ENCODE data around the gene KLHL5. TPM values are rescaled to one million over a fixed set of nuclear protein-coding genes. Genes with fewer than 3 reads are reported as not detected.
"Not testable (repeated sequence)": the region's sequence is repeated elsewhere in the genome, so short reads cannot be mapped to it uniquely, and the experiment has no call there.

The KLHL5 gene
- total RNA-seq, 4 donors from 2014 or later: 5.1 to 13.2 (median 8.3) TPM

GRCh38 chr4:39024311-39024865, 37.6 kb upstream of the KLHL5 start:
- Histone ChIP-seq H3K4me3 (no peak overlapping the region), H3K4me1 (no peaks in the 10 kb centered on the region), H3K36me3 (no peaks in the 10 kb centered on the region), H3K27ac (no peak overlapping the region), H3K9me3 (no peaks in the 10 kb centered on the region), H3K27me3 (no peaks in the 10 kb centered on the region)
- no peak for TF ChIP-seq POLR2A (IDR thresholded peaks at IDR 0.05)
- TF ChIP-seq POLR2AphosphoS5 (IDR thresholded peaks at IDR 0.05): no peak
- DNase-seq (ENCODE audit: low spot score in 2 of 2): no peak
- WGBS: 94% methylated on average over 3 of the region's 3 CpGs

GRCh38 chr4:39025552-39026085, 36.4 kb upstream of the KLHL5 start:
- TF ChIP-seq POLR2A (IDR thresholded peaks at IDR 0.05) (no peak), CTCF (IDR thresholded peaks at IDR 0.05) (no peak), POLR2AphosphoS5 (IDR thresholded peaks at IDR 0.05) (no peak), EP300 (IDR thresholded peaks at IDR 0.05) (no peak)
- Histone ChIP-seq H3K4me3 (no peak overlapping the region), H3K4me1 (no peaks in the 10 kb centered on the region), H3K27me3 (no peaks in the 10 kb centered on the region), H3K36me3 (no peaks in the 10 kb centered on the region), H3K27ac (no peak overlapping the region), H3K9me3 (no peaks in the 10 kb centered on the region)
- WGBS: 68% methylated on average over 4 of the region's 4 CpGs
- no peak for DNase-seq (ENCODE audit: low spot score in 2 of 2)

GRCh38 chr4:39026096-39026495, 35.9 kb upstream of the KLHL5 start:
- no peak for TF ChIP-seq POLR2A (IDR thresholded peaks at IDR 0.05)
- no peak for TF ChIP-seq EP300 (IDR thresholded peaks at IDR 0.05)
- TF ChIP-seq CTCF (IDR thresholded peaks at IDR 0.05): no peak
- TF ChIP-seq POLR2AphosphoS5 (IDR thresholded peaks at IDR 0.05): no peak
- Histone ChIP-seq H3K36me3 (no peaks in the 10 kb centered on the region), H3K4me3 (no peak overlapping the region), H3K27ac (no peak overlapping the region), H3K4me1 (no peaks in the 10 kb centered on the region), H3K9me3 (no peaks in the 10 kb centered on the region), H3K27me3 (no peaks in the 10 kb centered on the region)
- DNase-seq (ENCODE audit: low spot score in 2 of 2): no peak

- no peaks in the 10 kb centered on the region for H3K36me3 ChIP-seq
- H3K4me1 ChIP-seq: no peaks in the 10 kb centered on the region
- H3K4me3 ChIP-seq: no peak overlapping the region
- no peaks in the 10 kb centered on the region for H3K27me3 ChIP-seq
- no peak overlapping the region for H3K27ac ChIP-seq
- DNase-seq (ENCODE audit: low spot score in 2 of 2): no peak
- no peaks in the 10 kb centered on the region for H3K9me3 ChIP-seq
- no peak for TF ChIP-seq CTCF (IDR thresholded peaks at IDR 0.05)
- no peak for TF ChIP-seq POLR2A (IDR thresholded peaks at IDR 0.05)
- TF ChIP-seq POLR2AphosphoS5 (IDR thresholded peaks at IDR 0.05): no peak
- no peak for TF ChIP-seq EP300 (IDR thresholded peaks at IDR 0.05)
These were observed 32.0 kb upstream of the KLHL5 start for GRCh38 chr4:39029752-39030694.

- Histone ChIP-seq H3K27ac (no peak overlapping the region), H3K9me3 (no peaks in the 10 kb centered on the region), H3K27me3 (no peaks in the 10 kb centered on the region), H3K4me1 (no peaks in the 10 kb centered on the region), H3K4me3 (no peak overlapping the region), H3K36me3 (no peaks in the 10 kb centered on the region)
- TF ChIP-seq POLR2AphosphoS5 (IDR thresholded peaks at IDR 0.05) (no peak), CTCF (IDR thresholded peaks at IDR 0.05) (no peak), POLR2A (IDR thresholded peaks at IDR 0.05) (no peak), EP300 (IDR thresholded peaks at IDR 0.05) (no peak)
- no peak for DNase-seq (ENCODE audit: low spot score in 2 of 2)
- 85% methylated on average over 3 of the region's 3 CpGs for WGBS
These were observed 31.3 kb upstream of the KLHL5 start for GRCh38 chr4:39030725-39031124.

- not testable (repeated sequence) for H3K27ac ChIP-seq; H3K9me3 ChIP-seq; H3K4me3 ChIP-seq; H3K4me1 ChIP-seq; H3K36me3 ChIP-seq; H3K27me3 ChIP-seq; DNase-seq (ENCODE audit: low spot score in 2 of 2)
- 84% methylated on average over 6 of the region's 6 CpGs for WGBS
These were observed 30.4 kb upstream of the KLHL5 start for GRCh38 chr4:39031590-39032020.
